HS-5 (cell line): ENCODE results near the gene TBATA.
A peak's percentile ranks its signal among the peaks of the same experiment; 100 is the strongest.

Experiments used
- DNase-seq: peaks from one replicate; pipeline ENCODE4 v3.0.0-alpha.2; 2012; ENCODE audit warnings: low read depth

Gene TBATA

DNA sequence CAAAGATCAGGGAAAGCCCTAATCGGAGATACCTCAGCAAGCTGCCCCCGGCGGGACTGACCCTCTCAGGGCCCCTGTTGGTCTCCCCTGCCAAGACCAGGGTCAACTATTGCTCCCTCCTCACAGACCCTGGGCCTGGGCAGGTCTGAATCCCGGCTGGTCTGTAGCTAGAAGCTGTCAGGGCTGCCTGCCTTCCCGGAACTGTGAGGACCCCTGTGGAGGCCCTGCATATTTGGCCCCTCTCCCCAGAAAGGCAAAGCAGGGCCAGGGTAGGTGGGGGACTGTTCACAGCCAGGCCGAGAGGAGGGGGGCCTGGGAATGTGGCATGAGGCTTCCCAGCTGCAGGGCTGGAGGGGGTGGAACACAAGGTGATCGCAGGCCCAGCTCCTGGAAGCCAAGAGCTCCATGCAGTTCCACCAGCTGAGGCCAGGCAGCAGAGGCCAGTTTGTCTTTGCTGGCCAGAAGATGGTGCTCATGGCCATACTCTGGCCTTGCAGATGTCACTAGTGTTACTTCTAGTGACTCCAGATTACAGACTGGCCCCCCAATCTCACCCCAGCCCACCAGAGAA lies 24.1 kb downstream of the TBATA start:
- DNase-seq, result no peak

DNA sequence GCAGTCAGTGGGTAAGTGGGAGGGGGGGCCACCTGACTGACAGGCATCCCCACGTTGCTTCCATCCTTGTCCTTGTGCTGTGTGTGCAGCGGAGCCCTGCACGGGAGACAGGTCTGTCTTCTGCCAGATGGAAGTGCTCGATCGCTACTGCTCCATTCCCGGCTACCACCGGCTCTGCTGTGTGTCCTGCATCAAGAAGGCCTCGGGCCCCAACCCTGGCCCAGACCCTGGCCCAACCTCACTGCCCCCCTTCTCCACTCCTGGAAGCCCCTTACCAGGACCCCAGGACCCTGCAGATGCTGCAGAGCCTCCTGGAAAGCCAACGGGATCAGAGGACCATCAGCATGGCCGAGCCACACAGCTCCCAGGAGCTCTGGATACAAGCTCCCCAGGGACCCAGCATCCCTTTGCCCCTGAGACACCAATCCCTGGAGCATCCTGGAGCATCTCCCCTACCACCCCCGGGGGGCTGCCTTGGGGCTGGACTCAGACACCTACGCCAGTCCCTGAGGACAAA lies 24.8 kb downstream of the TBATA start:
- DNase-seq, result no peak

DNA sequence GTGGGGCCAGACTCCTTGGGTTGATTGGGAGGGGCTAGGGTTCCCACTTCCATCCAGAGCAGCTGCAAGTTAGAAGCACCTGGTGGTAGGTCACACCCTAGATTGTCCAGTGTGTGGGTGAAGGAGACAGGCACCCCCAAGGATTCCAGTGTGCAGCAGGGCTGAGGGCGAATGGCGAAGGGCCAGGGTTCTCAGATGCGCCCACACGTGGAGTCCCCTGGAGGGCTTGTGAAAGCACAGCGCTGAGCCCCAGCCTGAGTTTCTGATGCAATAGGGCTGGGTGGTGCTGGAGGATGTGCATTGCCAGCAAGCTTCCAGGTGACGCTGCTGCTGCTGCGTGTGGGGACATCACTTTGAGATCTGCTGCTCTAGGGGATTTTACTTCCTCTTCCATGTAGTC lies 25.4 kb downstream of the TBATA start:
- DNase-seq, result no peak

DNA sequence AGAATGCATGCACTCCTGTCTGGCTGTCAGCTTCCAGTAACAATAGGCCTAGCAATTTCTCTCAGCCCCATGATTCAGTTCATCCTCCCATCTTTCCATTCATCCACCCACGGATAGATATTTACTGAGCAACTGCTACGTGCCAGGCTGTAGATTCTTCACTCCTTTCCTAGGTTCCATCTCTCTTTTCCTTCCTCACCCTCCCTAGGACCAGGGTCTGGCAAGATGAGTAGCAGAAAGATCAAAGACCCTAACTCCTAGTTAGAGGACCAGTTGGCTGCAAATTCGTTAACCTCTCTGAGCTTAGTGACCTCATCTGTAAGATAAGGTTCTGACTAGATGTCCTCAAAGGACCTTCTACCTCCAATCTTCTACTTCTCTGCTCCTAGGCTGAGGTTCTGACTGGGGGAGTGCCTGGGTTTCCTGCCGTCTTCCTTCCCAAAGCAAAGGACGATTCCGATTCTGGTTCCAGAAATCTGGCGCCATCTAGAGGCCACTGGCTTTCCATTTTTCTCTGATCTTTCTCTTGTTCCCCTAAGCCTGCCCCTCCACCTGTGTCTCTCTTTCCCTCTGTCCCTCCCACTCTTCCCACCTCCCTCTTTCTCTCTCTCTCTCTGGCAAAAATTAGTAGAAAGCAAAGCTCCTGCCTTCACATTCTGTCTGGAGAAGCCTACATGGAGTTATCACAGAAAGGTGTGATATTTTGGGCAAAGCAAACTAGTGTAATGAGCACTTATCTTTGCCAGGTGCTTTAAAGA lies 26.2 kb downstream of the TBATA start:
- DNase-seq, result peak; percentile 19

DNA sequence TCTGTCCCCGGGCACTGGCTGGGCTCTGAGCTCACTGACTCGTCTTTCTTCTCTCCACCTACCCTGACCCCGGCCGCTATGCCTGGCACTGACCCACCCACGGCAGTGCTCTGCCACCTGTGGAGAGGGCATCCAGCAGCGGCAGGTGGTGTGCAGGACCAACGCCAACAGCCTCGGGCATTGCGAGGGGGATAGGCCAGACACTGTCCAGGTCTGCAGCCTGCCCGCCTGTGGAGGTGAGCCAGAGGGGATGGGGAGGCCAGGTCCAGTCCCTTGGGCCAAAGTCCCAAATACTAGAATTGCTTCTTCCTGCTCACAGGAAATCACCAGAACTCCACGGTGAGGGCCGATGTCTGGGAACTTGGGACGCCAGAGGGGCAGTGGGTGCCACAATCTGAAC lies 27.3 kb downstream of the TBATA start:
- no peak for DNase-seq

DNA sequence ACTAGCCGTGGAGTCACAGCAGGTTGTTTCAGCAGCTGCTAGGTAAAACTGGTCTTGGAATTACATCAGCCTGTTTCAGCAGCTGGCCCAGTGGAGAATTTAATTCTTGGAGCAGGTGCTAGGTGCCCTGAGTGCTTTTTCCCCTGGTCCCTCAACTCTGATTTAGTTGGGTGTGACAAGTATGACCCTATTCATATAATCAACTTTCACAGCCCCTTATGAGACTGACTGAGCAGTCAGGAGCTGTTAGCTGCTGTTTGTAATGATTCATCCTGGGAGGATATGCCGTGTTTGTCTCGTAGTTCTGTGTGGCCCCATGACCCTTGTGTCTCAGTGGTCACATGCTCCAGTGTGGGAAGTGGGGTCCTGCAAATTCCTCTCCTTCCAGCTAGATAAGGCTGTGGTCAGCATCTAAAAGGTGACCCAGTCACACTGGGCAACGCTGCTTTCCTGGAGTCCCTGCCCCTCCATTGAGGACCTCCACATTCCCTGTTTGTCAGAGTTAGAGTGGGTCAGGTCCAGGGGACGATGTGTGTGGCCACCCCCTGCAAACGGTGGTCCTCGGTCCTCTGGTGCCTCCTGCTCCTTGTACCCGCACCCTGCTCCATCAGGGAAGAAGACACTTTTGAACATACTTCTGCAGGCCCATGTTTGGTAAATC lies 28.3 kb downstream of the TBATA start:
- DNase-seq, result no peak

DNA sequence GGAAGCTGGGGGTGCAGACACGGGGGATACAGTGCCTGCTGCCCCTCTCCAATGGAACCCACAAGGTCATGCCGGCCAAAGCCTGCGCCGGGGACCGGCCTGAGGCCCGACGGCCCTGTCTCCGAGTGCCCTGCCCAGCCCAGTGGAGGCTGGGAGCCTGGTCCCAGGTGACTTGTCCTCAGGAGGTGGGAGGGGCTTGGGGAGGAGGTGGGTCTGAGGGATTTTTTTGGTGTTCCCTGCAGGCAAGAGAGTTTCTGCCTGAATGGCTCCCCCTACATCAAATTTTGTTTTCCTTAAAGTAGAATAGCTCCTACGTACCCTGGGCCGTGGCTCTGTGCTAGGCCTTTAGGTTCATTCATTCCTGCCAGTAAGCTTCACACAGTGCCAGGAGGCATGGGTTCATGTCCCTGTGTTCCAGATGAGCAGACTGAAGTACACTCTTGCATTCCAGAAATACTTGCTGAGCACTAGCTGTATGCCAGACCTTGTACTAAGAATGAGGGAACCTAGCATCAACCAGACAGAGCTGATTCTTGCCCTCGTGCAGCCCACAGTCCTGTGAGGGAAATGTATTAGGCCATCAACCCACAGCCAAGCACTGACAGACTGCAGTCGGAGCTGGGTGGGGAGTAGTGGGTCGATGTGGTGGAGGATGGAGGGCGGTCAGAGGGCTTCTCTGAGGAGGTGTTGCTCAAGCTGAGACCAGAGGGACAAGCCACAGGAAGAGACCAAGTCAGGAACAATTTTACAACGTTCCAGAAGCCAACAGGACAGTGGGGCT lies 31.1 kb downstream of the TBATA start:
- no peak for DNase-seq

DNA sequence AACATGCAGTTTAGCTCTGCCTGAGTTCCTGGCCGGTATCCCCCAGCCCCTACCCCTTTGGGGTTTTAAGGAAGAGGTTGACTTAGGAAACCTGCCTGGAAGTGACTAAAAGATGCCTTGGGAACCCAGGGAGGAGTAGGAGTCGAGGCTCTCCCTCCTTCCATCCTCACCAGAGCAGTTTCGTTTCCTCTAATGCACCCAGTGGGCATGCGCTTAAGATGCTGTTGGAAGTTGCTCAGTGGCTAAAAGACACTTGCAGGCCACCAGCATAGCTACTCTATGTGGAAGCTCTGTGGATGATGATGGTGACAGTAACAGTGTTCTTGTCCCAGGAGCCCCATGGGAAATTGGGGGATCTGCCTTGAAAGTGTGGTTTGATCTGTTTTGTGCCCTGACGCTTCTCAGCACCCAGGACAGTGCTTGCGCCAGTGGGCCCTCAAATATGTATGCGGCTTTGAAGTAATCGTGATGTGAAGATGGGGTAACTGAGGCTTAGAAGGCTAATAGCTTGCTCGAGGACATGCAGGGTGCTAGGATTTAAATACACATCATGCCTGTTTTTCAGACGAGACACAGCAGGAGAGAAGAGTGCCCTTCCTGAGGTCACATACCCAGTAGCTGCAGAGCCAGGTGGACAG lies 32.0 kb downstream of the TBATA start:
- DNase-seq, result no peak

DNA sequence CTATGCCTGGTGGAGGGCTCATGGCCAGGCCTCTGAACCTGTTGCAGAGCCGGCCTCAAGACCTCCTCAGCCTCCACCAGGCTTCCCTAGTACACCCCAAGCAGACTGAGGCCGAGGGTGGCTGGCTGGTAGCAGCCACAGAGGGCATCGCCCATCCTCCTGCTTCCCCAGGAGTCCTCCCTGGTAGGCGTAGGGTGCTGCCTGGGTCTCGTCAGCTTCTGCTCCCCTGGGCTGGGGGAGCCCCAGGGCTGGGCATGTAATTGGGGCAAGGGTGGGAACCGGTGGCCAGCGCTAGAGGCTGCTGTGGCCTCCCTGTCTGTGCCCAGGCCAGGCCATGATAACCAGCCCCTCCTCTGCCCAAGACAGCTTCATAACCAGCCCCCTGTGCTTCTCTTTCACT lies 32.6 kb downstream of the TBATA start:
- no peak for DNase-seq

DNA sequence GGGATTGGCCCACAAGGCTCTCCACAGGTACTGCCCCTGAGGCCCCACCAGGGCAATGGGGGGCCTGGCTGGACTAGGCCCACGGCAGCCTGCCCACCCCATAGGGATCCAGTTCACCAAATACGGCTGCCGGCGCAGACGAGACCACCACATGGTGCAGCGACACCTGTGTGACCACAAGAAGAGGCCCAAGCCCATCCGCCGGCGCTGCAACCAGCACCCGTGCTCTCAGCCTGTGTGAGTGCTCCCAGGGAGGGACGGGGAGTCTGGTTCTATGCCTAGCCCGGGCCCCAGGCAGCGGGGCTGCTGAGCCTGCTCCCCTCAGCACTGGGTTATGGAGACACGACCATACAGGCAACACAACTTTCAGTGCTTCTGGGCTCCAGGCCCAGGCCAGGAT lies 33.2 kb downstream of the TBATA start:
- DNase-seq, result no peak

DNA sequence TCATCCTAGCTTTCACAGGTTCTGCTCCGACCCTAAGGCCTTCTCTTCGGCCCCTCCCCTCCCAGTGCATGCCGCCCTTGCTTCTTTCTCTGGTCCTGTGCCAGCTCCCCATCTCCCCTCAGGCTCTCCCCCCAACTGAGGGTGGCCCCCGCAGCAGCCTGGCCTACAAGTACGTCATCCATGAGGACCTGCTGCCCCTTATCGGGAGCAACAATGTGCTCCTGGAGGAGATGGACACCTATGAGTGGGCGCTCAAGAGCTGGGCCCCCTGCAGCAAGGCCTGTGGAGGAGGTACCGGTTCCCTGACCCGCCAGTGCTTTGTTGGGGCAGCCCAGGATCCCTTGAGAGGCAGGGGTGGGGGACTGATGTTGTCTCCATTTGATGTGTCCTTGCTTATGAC lies 33.8 kb downstream of the TBATA start:
- DNase-seq, result no peak

DNA sequence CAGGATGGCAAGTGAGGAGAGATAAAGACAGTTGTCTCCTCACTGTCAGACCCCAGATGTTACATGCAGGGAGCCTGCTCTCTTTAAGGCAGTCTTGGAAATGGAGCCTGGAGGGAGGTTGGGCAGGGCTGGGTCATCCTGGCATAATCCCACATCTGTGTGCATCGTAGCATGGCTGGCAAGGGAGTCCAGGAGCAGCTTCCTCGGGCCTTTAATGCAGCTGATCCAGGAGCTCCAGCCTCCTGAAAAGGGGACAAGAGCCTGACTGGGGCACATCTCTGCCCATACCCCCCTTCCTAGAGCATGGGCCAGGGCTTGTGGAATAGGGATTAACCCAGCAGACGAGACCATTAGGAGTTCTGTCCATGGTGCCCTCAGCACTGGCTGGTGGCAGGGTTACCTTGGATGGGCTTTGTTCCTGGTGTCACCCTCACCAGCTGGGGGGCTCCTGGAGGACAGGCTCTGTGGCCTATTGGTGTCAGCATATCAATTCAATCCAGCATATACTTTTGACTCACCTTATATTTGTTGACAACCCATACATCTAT lies 34.9 kb downstream of the TBATA start:
- DNase-seq, result no peak

DNA sequence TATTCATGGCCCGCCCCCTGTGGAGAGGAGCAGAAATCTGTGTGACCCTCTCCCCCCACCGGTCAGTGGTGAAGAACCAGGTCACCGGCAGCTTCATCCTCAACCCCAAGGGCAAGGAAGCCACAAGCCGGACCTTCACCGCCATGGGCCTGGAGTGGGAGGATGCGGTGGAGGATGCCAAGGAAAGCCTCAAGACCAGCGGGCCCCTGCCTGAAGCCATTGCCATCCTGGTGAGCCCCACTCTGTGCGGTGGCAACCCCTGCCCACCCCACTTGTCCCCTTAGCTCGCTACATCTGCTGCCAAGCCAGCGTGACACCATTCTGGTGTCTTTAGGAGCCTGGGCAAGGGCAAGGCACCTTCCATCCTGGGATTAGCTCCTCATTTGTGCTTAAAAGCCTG lies 35.4 kb downstream of the TBATA start:
- DNase-seq, result no peak

DNA sequence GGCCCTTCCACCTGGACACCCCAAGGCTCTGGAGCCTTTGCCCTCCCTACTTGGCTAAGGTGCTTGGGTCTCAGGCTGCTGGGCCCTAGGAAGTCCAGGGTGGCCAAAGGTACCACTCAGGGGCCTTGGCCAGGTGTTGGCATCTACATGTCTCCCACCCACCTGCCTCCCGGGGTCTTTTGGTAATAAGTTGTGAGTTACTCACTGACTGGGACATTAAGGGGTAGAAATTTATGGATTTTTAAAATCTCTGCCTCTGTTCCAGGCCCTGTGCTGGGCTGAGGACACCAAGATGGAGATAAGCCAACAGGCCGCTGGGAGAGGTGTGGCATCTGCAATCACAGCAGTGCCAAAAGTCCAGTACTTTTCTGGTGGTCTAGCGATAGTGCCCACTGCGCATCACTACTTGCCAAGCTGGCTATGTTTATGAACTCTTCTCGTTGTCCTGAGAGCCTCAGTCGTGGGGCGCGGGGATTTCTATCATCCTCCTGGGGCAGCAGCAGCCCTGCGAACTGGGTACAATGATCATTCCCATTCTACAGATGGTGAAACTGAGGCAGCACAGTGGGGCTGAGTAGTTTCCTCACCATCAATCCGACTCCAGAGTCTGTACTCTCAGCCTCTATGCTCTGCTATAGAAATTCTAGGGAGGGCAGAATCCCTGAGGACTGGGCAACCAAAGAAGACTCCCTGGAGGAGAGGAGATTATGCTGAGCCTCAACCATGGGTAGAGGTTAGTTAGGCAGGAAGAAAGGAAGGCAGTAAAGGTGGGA lies 36.2 kb downstream of the TBATA start:
- no peak for DNase-seq

DNA sequence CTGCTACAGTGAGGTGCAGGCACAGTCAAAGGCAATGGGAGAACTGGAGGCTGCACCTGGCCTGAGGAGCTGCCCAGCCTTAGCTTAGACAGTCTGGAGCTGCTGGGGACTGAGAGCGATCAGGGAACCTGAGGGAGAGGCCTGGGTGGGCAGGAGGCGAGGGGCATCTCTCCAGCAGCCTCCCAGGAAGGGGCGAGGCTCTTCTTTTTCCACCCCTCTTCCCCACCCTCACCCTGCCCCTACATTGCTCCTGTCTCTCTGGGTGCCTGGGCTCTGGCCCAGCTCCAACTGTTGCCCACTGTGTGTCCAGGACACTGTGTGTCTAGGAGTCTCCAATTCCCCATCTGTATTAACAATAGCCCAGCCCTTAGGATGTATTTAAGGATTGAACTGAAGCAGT lies 36.9 kb downstream of the TBATA start:
- no peak for DNase-seq

DNA sequence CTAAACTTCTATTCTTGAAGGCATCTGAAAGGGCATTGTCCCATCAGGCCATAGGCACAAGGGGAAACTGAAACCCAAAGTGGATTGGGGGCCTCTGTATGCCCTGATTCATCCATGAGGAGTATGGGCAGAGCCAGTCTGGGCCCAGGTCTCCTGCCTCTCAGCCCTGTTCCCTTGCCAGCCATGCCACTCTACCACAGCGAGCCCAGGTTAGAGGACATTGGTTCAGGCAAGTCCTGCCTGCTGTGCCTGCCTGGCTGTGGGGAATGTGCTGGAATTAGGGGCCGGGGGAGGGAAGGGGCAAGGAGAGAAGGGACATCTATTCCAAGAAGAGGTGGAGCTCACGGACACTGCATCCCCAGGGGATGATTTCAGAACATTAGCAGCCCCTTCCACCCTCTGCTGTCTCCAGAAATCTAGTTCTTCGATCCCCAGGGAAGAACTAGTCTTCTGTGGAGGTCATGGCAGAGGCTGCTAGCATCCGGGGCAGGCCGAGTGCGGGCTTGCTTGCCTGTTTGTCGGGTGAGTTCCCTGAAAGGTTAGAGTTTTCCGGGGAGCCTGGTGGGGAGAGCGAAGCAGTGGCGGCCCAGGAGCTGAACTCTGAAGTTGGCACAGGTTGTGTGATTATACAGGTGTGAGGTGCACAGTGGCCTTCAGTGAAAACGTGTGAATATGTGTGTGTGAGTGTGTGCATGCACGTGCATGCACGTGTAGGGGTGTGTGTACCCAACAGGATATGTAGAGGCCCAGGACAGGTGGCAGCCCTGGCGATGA lies 37.8 kb downstream of the TBATA start:
- no peak for DNase-seq

DNA sequence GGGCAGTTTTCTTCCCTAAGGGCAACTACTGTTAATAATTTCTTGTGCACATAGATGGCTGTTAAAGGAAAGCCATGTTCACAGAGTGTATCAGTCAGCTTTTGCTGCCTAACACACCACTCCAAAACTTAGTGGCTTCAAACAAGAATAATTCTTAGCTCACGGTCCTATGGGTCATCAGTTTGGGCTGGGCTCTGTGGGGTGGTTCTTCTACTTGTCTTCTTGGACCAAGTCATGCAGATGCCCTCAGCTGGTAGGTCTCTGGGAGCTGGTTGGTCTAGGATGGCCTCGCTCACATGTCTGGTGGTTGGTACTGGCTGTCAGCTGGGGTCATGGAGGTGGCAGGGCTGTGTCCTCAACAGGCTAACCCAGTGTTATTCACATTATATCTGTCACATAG lies 39.6 kb downstream of the TBATA start:
- no peak for DNase-seq

DNA sequence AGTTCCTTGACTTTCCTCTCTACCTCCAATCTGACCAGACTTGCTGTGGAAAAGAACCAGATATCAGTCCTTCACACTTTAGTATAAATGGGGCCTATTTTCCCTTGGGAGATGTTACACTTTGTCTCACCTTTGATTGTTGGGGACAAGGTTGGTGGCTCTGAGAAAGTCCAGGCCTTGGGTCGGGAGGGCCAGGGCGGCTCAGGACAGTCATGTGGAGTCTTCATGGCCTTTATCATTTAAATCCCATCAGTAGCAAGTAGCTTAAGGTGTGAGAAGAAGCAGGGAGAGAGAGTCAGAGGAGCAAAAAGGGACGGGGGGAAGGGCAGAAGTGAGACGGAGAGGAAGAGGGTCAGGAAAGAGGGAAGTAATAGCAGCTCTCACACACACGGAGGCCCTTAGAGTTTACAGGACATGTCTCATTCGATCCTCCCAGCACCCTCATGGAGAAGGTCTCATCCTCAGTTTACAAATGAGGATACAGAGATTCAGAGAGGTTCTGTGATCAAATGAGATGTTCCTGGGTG lies 40.5 kb downstream of the TBATA start:
- no peak for DNase-seq

DNA sequence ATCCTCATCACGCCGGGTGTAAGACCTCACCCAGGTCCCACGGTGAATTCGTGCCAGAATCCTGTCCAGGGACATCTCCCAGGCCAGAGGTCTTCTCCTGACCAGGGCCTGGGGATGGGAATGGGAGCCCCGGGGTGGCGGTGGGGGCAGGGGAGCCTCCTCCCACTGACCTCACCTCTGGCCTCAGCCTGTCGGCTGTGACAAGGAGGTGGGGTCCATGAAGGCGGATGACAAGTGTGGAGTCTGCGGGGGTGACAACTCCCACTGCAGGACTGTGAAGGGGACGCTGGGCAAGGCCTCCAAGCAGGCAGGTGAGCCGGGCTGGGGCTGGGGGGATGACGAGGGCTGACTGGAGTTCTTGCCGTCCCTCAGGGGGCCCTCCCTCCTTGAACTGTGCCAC lies 41.3 kb downstream of the TBATA start:
- no peak for DNase-seq

DNA sequence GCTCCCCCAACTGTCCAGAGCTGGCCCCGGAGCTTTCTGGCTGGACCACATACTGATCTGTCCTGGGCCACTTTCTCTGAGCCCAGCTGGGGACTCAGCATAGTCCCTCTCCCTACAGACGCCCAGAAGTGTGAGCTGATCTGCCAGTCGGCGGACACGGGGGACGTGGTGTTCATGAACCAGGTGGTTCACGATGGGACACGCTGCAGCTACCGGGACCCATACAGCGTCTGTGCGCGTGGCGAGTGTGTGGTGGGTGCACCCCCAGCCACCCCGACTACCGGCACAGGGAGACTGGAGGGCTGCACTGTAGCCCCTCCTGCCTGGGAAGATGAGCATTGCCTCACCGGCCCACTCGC lies 41.8 kb downstream of the TBATA start:
- no peak for DNase-seq
